Measurements from ENCODE around the gene SLIT3.

SLIT3 gene

DNA sequence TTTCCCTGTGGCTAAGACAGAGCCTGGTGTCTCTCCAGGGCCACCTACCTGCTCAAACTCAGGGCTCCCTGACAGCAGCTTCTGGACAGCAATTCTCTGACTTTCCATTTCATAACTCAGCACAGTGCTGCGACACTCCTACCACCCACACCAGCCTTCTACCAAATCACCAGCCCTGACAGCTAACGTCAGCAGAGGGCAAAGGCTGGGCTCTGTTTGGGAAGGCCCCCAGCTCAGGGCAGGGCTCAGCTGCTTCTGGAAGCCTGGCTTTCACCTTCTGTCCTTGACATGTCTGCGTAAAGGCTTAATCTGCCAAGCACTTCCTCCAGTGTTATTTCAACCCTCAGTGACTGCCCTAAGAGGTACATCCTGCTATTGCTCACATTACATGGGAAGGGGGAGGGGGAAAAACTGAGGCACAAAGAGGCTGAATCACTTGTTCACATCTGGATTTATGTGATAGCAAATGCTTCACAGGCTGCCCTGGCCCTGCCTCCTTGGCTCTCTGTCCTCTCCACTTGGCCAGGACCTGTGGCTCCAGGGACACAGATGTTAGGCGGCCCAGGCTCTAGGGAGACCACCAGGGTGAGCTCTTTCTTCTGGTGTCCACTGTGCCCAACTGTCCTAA lies 619.3 kb downstream of the SLIT3 start:
- no peak for DNase-seq

GRCh38 chr5:168680395-168680794 lies 620.5 kb downstream of the SLIT3 start:
- DNase-seq, result no peak

DNA sequence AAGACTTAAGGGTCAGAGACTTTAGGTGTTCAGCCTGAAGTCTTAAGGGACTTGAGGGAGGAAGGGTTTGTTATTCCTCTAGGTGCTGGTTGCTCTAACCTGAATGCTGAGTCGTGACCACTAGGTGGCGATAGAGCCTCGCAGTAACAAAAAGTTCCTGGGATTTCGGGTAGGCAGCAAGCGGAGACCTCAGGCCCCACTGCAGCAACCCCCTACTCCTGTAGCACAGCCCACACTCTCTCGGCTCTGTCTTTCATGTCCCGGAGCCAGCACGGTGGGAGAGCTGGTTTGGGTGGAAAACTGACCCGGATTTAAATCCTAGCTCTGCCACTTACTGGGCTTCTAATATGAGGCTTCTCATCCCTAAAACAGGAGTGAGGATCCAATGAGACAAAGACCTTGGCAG lies 621.4 kb downstream of the SLIT3 start:
- DNase-seq, result no peak

GRCh38 chr5:168676501-168676900 lies 624.4 kb downstream of the SLIT3 start:
- no peak for DNase-seq

DNA sequence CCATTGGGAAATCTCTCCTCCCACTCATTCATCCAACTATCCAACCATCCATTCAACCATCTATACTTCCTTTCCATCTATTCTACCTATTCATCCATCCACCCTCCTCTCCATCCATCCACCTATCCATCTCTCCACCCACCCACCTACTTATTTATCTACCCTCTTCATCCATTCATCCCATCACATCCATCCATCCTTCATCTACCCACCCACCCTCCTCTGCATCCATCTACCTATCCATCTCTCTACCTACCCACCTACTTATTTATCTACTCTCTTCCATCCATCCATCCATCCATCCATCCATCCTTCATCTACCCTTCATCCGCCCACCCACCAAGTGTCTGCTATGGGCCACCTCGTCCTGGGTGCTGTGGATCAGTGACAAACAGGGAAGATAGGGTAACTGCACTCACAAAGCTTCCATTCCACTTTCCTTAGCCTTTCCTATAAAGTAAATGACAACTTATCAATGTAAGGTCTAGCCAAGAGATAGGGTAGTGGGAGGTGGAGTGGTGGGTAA lies 625.0 kb downstream of the SLIT3 start:
- no peak for DNase-seq

- no peak for DNase-seq
Observed at GRCh38 chr5:168674893-168675482, 626.0 kb downstream of the SLIT3 start.

DNA sequence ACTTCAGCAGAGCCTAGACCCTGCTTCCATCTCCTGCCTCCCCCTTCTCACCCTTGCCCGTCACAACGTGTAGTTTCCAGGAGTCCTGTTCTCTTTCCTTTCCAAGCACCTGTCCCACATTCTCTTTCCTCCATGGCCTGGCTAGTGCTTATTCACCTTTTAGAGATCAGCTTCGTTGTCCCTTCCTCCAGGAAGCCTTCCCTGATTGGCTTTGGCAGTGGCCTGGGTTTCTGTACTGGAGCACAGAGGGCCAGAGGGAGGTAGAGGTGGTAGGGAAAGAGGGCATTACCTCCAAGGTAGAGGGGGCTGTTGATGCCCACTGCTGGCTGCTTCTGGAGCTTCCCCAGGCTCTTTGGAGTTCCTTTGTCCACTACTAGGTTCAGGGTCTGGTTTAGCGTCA lies 628.1 kb downstream of the SLIT3 start:
- no peak for DNase-seq

- no peak for DNase-seq
Observed at GRCh38 chr5:168672016-168672415, 628.9 kb downstream of the SLIT3 start.

DNA sequence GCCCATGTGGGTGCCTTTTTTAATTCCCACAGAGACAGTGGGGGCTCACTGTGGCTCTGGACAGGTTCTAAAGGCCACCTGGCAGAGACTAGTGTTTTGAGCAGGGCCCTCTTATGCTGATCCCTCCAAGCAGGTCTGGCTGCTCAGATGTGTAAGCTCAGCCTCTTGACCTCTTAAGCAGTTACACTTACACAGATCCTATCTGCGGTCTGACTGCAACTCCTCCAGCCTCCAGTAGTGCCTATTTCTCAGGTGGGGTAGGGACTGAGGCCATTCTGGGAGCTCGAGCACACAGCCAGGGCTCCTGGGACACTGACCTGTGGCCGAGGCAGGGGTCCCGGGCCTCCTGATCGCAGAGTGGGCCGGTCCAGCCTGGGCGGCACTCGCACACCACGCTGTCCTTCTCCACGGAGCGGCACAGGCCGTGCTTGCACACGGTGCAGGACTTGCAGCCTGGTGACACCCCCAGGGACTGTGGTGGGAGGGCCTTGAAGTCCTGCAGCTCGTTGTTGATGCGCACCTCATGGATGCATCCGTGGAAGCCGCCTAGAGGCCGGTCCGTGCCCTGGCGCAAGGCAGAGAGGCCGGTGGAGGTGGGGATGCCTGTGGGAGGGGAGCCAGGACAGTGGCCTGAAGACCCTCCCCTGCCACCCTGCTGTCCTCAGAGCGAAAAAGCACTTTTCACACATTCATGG lies 629.9 kb downstream of the SLIT3 start:
- no peak for DNase-seq

DNA sequence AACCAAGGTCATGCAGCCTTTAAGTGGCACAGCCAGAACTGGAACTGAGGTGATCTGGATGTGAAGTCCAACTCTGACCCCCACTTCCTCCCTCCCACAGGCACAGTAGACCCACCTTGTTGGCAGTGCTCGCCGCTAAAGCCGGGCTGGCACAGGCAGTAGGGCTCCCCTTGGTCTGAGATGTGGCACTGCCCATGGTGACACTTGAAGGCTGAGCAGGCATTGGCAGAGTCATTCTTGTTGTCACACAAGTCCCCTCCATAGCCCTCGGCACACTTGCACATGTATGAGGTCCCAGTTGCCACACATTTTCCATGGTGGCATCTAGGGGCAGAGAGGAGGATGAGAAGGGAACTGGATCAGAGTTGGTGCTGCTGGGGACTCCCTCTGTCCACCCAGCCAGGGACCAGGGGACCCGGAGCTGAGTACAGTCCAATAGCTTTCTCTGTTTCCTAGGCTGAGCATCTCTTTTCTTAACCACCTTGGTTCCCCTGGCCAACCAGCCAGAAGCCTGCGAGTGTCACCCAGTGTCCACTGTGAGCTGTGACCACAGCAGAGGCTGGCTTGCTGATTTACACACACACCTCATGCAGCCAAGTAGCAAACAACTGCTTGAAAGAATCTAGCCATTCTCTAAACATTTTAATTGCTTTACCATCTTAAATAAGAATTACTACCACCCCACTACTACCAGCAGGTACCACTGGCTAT lies 631.1 kb downstream of the SLIT3 start:
- no peak for DNase-seq

GRCh38 chr5:168669156-168669555 lies 631.8 kb downstream of the SLIT3 start:
- DNase-seq, result no peak

GRCh38 chr5:168668078-168668477 lies 632.9 kb downstream of the SLIT3 start:
- DNase-seq, result no peak

DNA sequence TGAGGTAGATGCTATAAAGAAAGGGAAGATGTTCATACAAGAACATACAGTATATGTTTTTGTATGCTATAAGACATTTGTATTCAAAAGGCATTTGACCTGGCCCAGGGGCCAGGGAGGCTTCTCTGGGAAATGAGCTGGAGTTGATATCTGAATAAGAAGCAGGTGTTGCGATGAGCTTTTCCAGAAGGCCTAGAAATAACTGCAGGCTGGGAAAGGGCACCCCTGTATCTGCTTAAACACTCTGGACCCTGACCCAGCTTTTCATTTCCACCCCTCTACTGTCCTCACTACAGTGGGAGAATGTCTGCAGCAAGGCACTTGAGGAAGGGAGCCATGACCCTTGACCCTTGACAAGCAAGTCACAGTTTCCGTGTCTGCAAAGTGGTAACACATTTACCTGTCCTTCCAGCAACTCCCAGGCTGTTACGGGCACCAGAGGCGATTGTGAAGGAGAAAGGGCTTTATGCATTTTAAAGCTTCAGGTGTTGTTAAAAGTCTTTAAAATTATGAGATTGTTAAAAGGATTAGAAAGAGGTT lies 633.6 kb downstream of the SLIT3 start:
- DNase-seq, result no peak

GRCh38 chr5:168666356-168666755 lies 634.6 kb downstream of the SLIT3 start:
- DNase-seq, result no peak

GRCh38 chr5:168663276-168664004 lies 637.5 kb downstream of the SLIT3 start:
- DNase-seq, result no peak

DNA sequence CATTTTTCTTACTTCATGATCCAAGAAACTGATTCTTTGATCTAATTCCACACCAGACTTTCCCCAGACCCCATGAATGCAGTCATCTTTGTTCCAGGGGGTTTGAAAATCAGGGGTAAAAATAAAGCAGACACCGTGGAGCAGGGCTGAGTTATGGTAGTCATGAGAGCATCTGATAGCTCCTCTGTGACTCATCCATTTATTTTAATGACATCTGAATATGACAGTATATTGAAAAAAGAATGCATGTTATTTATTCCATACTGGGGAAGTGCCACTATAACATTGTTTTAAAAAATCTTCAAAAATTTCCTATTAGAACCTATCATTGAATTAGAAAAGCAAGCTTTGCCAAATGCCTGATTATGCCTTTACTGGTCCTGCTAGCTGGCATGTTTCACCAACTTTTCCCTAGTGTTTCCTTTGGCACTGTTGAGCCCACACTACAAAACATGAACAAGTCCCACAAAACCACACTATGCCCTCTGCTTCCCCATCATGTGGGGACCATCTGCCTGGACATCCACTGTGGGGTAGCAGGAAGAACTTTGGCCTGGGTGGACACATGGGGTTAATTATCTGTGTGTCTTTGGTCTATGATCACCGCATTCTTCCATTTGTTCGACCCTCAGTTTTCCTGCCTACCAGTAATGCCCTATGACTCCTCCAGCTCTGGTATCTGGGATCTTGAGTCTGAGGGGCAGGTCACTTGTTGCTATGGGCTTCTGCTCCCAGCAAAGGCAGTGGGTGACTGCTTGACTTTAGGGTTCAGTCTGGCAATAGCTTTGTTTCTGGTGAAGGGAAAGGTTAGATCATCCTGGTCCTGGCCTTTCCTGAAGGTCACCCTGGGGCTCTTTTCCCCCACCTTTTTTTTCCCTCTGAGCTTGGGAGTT lies 639.1 kb downstream of the SLIT3 start:
- no peak for DNase-seq

DNA sequence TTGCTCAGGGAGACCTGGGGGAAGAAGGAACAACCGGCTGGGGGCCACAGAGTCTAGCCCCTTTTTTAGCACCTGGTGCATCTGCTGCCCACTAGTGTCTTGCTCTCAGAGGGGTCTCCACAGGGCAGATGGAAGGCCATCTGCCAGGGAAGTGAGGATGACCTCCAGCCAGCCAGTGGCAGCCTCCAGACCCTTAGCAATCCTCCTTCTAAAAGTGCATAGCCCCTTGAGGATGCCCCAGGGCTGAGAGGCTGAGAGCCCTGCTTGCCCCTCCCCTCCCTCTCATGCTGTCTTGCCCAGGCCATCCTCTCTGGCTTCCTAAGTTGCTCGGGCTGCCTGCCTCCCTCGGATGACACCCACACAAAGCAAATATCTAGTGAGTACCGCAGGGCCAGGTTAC lies 640.2 kb downstream of the SLIT3 start:
- no peak for DNase-seq

- no peak for DNase-seq
Observed at GRCh38 chr5:168659286-168659847, 641.6 kb downstream of the SLIT3 start.

- no peak for DNase-seq
Observed at GRCh38 chr5:168658394-168658793, 642.5 kb downstream of the SLIT3 start.

- no peak for DNase-seq
Observed at GRCh38 chr5:168656633-168657032, 644.3 kb downstream of the SLIT3 start.

- DNase-seq, result no peak
Observed at GRCh38 chr5:168655316-168655715, 645.6 kb downstream of the SLIT3 start.

All from NCI-H1436 treated with DMSO at 0.1 percent for 48 hours (cell line).